ENCODE data around the gene NID1. TPM values are rescaled to one million over a fixed set of nuclear protein-coding genes. Genes with fewer than 3 reads are reported as not detected.

The NID1 gene
- total RNA-seq, 6 donors from 2014 or later, result 26.8 to 81.1 (median 46.1) TPM

- H3K9me3 ChIP-seq, result no peaks in the 10 kb centered on the region
- TF ChIP-seq POLR2A (IDR thresholded peaks at IDR 0.05) (no peak), POLR2AphosphoS5 (IDR thresholded peaks at IDR 0.05) (no peak), EP300 (IDR thresholded peaks at IDR 0.05) (no peak), CTCF (IDR thresholded peaks at IDR 0.05) (no peak)
- ATAC-seq (ENCODE audit: low FRiP score in 2 of 2) (no peak), DNase-seq (peak in 1 of 2 donors; percentile 38)
- no peak overlapping the region for H3K4me3 ChIP-seq
- H3K27ac ChIP-seq, result no peak overlapping the region
- H3K27me3 ChIP-seq, result no peaks in the 10 kb centered on the region
- WGBS, 2 donors, result 95 to 96% methylated on average over 14 of the region's 14 CpGs
- peaks cover 0 to 87% (median 20%) of the 10 kb centered on the region in 4 donors for H3K36me3 ChIP-seq
- peaks cover 0 to 11% (median 7%) of the 10 kb centered on the region in 4 donors for H3K4me1 ChIP-seq
Measured at GRCh38 chr1:236025836-236026235, 39.1 kb downstream of the NID1 start.

- H3K9me3 ChIP-seq, result no peaks in the 10 kb centered on the region
- 93 to 94% methylated on average over 7 of the region's 7 CpGs for WGBS, 2 donors
- no peaks in the 10 kb centered on the region for H3K27me3 ChIP-seq
- ATAC-seq (ENCODE audit: low FRiP score in 2 of 2) (peak in 1 of 2 donors; percentile 4), DNase-seq (no peak)
- no peak overlapping the region for H3K4me3 ChIP-seq
- peaks cover 0 to 15% (median 9%) of the 10 kb centered on the region in 4 donors for H3K4me1 ChIP-seq
- H3K36me3 ChIP-seq, result peaks cover 0 to 86% (median 19%) of the 10 kb centered on the region in 4 donors
- H3K27ac ChIP-seq, result no peak overlapping the region
- no peak for TF ChIP-seq CTCF (IDR thresholded peaks at IDR 0.05)
Measured at GRCh38 chr1:236024641-236025040, 40.2 kb downstream of the NID1 start.

GRCh38 chr1:236023926-236024565 lies 40.8 kb downstream of the NID1 start:
- TF ChIP-seq EP300 (IDR thresholded peaks at IDR 0.05) (no peak), POLR2A (IDR thresholded peaks at IDR 0.05) (no peak), POLR2AphosphoS5 (IDR thresholded peaks at IDR 0.05) (no peak), CTCF (IDR thresholded peaks at IDR 0.05) (no peak)
- Histone ChIP-seq H3K4me3 (no peak overlapping the region), H3K36me3 (peaks cover 0 to 80% (median 19%) of the 10 kb centered on the region in 4 donors), H3K4me1 (peaks cover 0 to 18% (median 9%) of the 10 kb centered on the region in 4 donors), H3K27me3 (no peaks in the 10 kb centered on the region), H3K27ac (peak overlapping the region in 1 of 4 donors; percentile 8), H3K9me3 (no peaks in the 10 kb centered on the region)
- 89 to 94% methylated on average over 15 of the region's 15 CpGs for WGBS, 2 donors
- DNase-seq (peak in 1 of 2 donors; percentile 47), ATAC-seq (ENCODE audit: low FRiP score in 2 of 2) (no peak)

- ATAC-seq (ENCODE audit: low FRiP score in 2 of 2), result no peak
- Histone ChIP-seq H3K4me1 (peaks cover 0 to 18% (median 9%) of the 10 kb centered on the region in 4 donors), H3K27me3 (no peaks in the 10 kb centered on the region), H3K9me3 (no peaks in the 10 kb centered on the region), H3K4me3 (no peak overlapping the region), H3K27ac (peak overlapping the region; percentile 36 to 80 (median 74)), H3K36me3 (peaks cover 0 to 74% (median 12%) of the 10 kb centered on the region in 4 donors)
- 67 to 70% methylated on average over 9 of the region's 9 CpGs for WGBS, 2 donors
- no peak for TF ChIP-seq EP300 (IDR thresholded peaks at IDR 0.05)
- no peak for TF ChIP-seq POLR2A (IDR thresholded peaks at IDR 0.05)
- TF ChIP-seq POLR2AphosphoS5 (IDR thresholded peaks at IDR 0.05), result no peak
- no peak for TF ChIP-seq CTCF (IDR thresholded peaks at IDR 0.05)
- DNase-seq, result no peak
Measured at GRCh38 chr1:236021424-236022135, 43.3 kb downstream of the NID1 start.

Measured in upper lobe of left lung (tissue), 6 donors.